PFSK-1 (cell line): ENCODE data around the gene VSIG10.

Experiments
- FOXP2 ChIP-seq: optimal IDR thresholded peaks from 2 replicates; pipeline ENCODE3; 2011; ENCODE audit warnings: borderline replicate concordance, control low read depth, inconsistent platforms; ENCODE audit not compliant: insufficient read depth; ENCODE audit errors: extremely low read length, extremely low read depth
- POLR2AphosphoS5 ChIP-seq: IDR thresholded peaks from 2 replicates; pipeline ENCODE4 v1.6.1; 2012; ENCODE audit warnings: low read depth, mild to moderate bottlenecking, control low read depth, low read length, moderate library complexity
- REST ChIP-seq, 2 experiments: IDR thresholded peaks; 2 replicates each; pipeline versions ENCODE4 v1.6.1 to v1.8.0; 2011 to 2012; ENCODE audit warnings: low read depth in 2 of 2, low read length in 2 of 2, control low read depth in 1 of 2, inconsistent platforms in 1 of 2, mild to moderate bottlenecking in 1 of 2, moderate library complexity in 1 of 2; ENCODE audit not compliant: insufficient read depth in 1 of 2
- SIN3A ChIP-seq: IDR thresholded peaks from 2 replicates; pipeline ENCODE4 v1.6.1; 2012; ENCODE audit warnings: mild to moderate bottlenecking, low read length, moderate library complexity, borderline replicate concordance; ENCODE audit not compliant: insufficient read depth
- TAF1 ChIP-seq: IDR thresholded peaks from 2 replicates; pipeline ENCODE4 v1.6.1; 2012; ENCODE audit warnings: low read length, control low read depth, borderline replicate concordance; ENCODE audit not compliant: insufficient read depth

VSIG10 gene

GRCh38 chr12:118125743-118126118 lies 21.9 kb upstream of the VSIG10 start:
- no peak for TF ChIP-seq TAF1
- TF ChIP-seq REST (IDR thresholded peaks at IDR 0.05; ENCODE audit: insufficient read depth in 1 of 2, low read depth in 2 of 2, low read length in 2 of 2), result no peak
- TF ChIP-seq POLR2AphosphoS5, result no peak
- TF ChIP-seq SIN3A, result no peak
- TF ChIP-seq FOXP2, result no peak

GRCh38 chr12:118124333-118124874 lies 20.6 kb upstream of the VSIG10 start:
- no peak for TF ChIP-seq REST (IDR thresholded peaks at IDR 0.05; ENCODE audit: insufficient read depth in 1 of 2, low read depth in 2 of 2, low read length in 2 of 2)
- no peak for TF ChIP-seq POLR2AphosphoS5
- no peak for TF ChIP-seq SIN3A
- no peak for TF ChIP-seq FOXP2
- no peak for TF ChIP-seq TAF1

GRCh38 chr12:118122264-118122663 lies 18.5 kb upstream of the VSIG10 start:
- no peak for TF ChIP-seq TAF1
- TF ChIP-seq POLR2AphosphoS5, result no peak
- no peak for TF ChIP-seq REST (IDR thresholded peaks at IDR 0.05; ENCODE audit: insufficient read depth in 1 of 2, low read depth in 2 of 2, low read length in 2 of 2)
- no peak for TF ChIP-seq FOXP2
- TF ChIP-seq SIN3A, result no peak

GRCh38 chr12:118120579-118121363 lies 17.0 kb upstream of the VSIG10 start:
- TF ChIP-seq REST (IDR thresholded peaks at IDR 0.05; ENCODE audit: insufficient read depth in 1 of 2, low read depth in 2 of 2, low read length in 2 of 2) (no peak), FOXP2 (no peak), POLR2AphosphoS5 (no peak), SIN3A (no peak), TAF1 (no peak)
